SK-N-DZ (cell line): ENCODE measurements around the gene SMIM26.

Experiments used
- DNase-seq: peaks from one replicate; pipeline ENCODE4 v3.0.0-alpha.2; 2015; ENCODE audit warnings: low spot score
- small RNA-seq, 2 experiments: library from RNA; depleted of rRNA; stranded (forward); fragments of <200 nt; gene quantifications; one replicate each; pipeline ENCODE3, GENCODE V24; 2014

Gene SMIM26

GRCh38 chr20:18580012-18580411 is 12.8 kb downstream of the SMIM26 start:
- no peak for DNase-seq

GRCh38 chr20:18585134-18585533 is 17.9 kb downstream of the SMIM26 start:
- no peak for DNase-seq

- peak; percentile 86 for DNase-seq
Observed at GRCh38 chr20:18587665-18588573, 20.7 kb downstream of the SMIM26 start, which contains the start of gene DTD1. Gene DTD1 (plus strand): TSS chr20:18588054. CDS start chr20:18588073, 19 bp downstream.

GRCh38 chr20:18588574-18588933 is 21.3 kb downstream of the SMIM26 start:
- DNase-seq: peak; percentile 56

GRCh38 chr20:18589941-18590674 is 22.9 kb downstream of the SMIM26 start:
- no peak for DNase-seq

GRCh38 chr20:18596270-18596669 is 29.0 kb downstream of the SMIM26 start:
- no peak for DNase-seq

- no peak for DNase-seq
Observed at GRCh38 chr20:18609741-18610140, 42.5 kb downstream of the SMIM26 start.

GRCh38 chr20:18611492-18611891 is 44.3 kb downstream of the SMIM26 start:
- DNase-seq: no peak

- no peak for DNase-seq
Observed at GRCh38 chr20:18613553-18613952, 46.3 kb downstream of the SMIM26 start.

- no peak for DNase-seq
Observed at GRCh38 chr20:18614244-18614643, 47.0 kb downstream of the SMIM26 start.

- DNase-seq: no peak
Observed at GRCh38 chr20:18615020-18615650, 47.9 kb downstream of the SMIM26 start.

Small RNA genes within 50 kb of the gene (small RNA-seq; reads per million reads assigned to genes)
- gene RN7SL638P: 0 reads per million in 2 experiments
- 0 to 0.04 reads per million in 2 experiments for gene RNU6ATAC34P
